Endothelial cell (in vitro differentiated cells): Measurements from ENCODE around the gene SORCS2. TPM values are rescaled to one million over a fixed set of nuclear protein-coding genes. Genes with fewer than 3 reads are reported as not detected.

Source experiments
- DNase-seq: peaks from one replicate; pipeline ENCODE4 v3.0.0; 2021; ENCODE audit warnings: low spot score
- H3K27ac Mint-ChIP-seq: one replicate; pipeline ENCODE4 v1.8.0; 2021; ENCODE audit warnings: mixed read lengths, inconsistent platforms; ENCODE audit not compliant: unreplicated experiment
- H3K27me3 Mint-ChIP-seq: one replicate; pipeline ENCODE4 v1.8.0; 2021; ENCODE audit warnings: mild to moderate bottlenecking, moderate library complexity, mixed read lengths, inconsistent platforms; ENCODE audit not compliant: unreplicated experiment
- H3K36me3 Mint-ChIP-seq: one replicate; pipeline ENCODE4 v1.8.0; 2021; ENCODE audit warnings: mild to moderate bottlenecking, low read depth, mixed read lengths, inconsistent platforms; ENCODE audit not compliant: unreplicated experiment
- H3K4me1 Mint-ChIP-seq: one replicate; pipeline ENCODE4 v1.8.0; 2021; ENCODE audit warnings: mild to moderate bottlenecking, mixed read lengths, inconsistent platforms; ENCODE audit not compliant: unreplicated experiment
- H3K4me3 Mint-ChIP-seq: one replicate; pipeline ENCODE4 v1.8.0; 2021; ENCODE audit warnings: mild to moderate bottlenecking, mixed read lengths, inconsistent platforms; ENCODE audit not compliant: unreplicated experiment
- H3K9me3 Mint-ChIP-seq: one replicate; pipeline ENCODE4 v1.8.0; 2021; ENCODE audit warnings: mixed read lengths, inconsistent platforms; ENCODE audit not compliant: unreplicated experiment
- total RNA-seq: library from RNA; stranded (reverse); fragmentation: NEBNext Ultra II Directional; extraction: Animal tissue kit (Norgen Biotek cat#: 25700); gene quantifications from one replicate; pipeline ENCODE4 v1.2.1, GENCODE V29; 2021; ENCODE audit not compliant: unreplicated experiment
- TF ChIP-seq, protein P1 (sequence below): fragments of 200-600 bp; sonication (generic); IDR thresholded peaks from one replicate; pipeline ENCODE4 v1.5.0; 2021; ENCODE audit warnings: antibody characterized with exemption; ENCODE audit not compliant: unreplicated experiment

SORCS2 gene
- total RNA-seq, 1 donor from 2014 or later, result 1.3 TPM

DNA sequence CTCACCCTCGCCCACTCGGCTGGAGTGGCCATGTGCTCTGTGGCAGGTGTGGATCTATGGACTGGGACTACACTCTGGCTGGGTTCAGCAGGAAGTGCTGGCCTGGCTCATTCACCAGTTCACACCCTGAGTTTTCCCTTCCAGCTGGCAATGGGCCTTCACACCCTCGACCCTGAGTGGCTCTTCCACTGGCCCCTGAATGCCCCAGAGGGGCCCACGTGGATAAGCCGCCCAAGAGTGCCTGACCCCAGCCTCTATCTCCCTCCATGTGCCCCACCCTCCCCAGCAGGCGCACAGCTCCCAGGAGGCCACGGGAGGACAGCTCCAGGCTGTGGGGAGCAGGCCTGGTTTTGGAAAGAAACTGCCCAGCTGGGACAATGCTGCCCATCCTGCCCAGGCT is 513.3 kb downstream of the SORCS2 start:
- Mint-ChIP-seq H3K27ac (no peak overlapping the region), H3K27me3 (peaks cover 9% of the 10 kb centered on the region), H3K4me3 (no peak overlapping the region), H3K36me3 (no peaks in the 10 kb centered on the region), H3K9me3 (no peaks in the 10 kb centered on the region), H3K4me1 (peaks cover 4% of the 10 kb centered on the region)
- TF ChIP-seq, protein P1, sequence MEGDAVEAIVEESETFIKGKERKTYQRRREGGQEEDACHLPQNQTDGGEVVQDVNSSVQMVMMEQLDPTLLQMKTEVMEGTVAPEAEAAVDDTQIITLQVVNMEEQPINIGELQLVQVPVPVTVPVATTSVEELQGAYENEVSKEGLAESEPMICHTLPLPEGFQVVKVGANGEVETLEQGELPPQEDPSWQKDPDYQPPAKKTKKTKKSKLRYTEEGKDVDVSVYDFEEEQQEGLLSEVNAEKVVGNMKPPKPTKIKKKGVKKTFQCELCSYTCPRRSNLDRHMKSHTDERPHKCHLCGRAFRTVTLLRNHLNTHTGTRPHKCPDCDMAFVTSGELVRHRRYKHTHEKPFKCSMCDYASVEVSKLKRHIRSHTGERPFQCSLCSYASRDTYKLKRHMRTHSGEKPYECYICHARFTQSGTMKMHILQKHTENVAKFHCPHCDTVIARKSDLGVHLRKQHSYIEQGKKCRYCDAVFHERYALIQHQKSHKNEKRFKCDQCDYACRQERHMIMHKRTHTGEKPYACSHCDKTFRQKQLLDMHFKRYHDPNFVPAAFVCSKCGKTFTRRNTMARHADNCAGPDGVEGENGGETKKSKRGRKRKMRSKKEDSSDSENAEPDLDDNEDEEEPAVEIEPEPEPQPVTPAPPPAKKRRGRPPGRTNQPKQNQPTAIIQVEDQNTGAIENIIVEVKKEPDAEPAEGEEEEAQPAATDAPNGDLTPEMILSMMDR, result no peak
- no peak for DNase-seq

DNA sequence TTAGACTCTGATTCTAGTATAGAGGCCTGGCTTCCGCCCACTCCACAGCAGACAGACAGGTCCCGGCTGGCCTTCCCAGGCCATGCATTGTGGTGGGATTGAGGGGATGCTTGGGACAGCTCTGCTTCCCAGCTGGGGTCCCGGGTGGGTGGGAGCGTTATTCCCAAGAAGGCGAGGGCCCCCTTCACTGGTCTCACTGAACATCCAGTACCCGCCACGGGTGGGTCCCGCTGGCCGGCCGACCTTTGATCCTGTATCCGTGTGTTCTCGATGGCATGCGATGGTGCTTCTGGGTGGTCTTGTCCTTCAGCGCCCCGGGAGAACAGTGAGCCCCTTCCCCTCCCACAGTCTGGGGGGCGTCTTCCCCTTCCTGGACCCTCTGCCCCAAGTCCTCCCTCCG is 515.9 kb downstream of the SORCS2 start:
- no peak overlapping the region for H3K27ac Mint-ChIP-seq
- no peak for DNase-seq
- H3K27me3 Mint-ChIP-seq, result peaks cover 9% of the 10 kb centered on the region
- TF ChIP-seq, protein P1, result no peak
- H3K36me3 Mint-ChIP-seq, result no peaks in the 10 kb centered on the region
- H3K4me1 Mint-ChIP-seq, result no peaks in the 10 kb centered on the region
- no peak overlapping the region for H3K4me3 Mint-ChIP-seq
- H3K9me3 Mint-ChIP-seq, result no peaks in the 10 kb centered on the region

DNA sequence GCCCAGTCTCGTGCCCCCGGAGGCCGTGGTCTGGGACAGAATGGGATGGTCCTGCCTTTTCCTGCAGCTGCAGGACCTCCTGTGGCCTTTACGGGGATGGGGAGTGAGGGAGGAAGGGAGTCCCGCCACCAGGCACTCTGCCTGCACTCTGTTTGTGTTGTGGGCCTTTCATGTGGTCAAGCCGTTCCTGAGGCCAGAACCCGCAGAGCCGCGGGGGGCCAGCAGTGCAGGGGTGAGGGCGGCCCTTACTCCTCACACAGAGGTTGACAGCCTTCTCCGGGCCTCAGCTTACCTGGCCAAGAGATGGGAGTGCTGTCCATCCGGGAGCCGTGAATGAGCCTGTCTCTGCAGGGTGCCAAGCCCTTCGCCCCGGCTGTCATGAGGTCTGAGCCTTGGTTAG is 516.6 kb downstream of the SORCS2 start:
- Mint-ChIP-seq H3K27me3 (peaks cover 9% of the 10 kb centered on the region), H3K9me3 (no peaks in the 10 kb centered on the region), H3K27ac (no peak overlapping the region), H3K36me3 (no peaks in the 10 kb centered on the region), H3K4me3 (no peak overlapping the region), H3K4me1 (no peaks in the 10 kb centered on the region)
- no peak for DNase-seq
- TF ChIP-seq, protein P1, result no peak

DNA sequence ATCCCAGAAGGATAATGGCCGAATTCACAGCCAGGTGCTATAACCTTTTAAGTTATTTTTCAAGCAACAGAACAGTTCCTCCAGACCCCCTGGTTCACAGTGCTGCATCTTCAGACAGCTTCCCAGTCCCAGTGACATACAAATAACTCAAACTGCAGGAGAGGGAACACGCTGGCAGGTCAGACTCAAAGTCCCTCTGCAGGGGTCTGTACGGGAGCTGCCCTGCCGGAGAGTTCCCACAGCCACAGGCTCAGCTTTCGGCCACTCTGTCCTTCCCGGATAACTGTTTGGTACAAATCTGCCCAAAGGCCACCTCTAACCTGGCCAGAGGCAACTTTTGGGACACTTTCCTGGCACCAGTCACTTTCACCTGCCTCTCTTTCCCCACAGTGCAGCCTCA is 517.1 kb downstream of the SORCS2 start:
- Mint-ChIP-seq H3K27ac (no peak overlapping the region), H3K4me3 (no peak overlapping the region), H3K27me3 (peaks cover 9% of the 10 kb centered on the region), H3K36me3 (no peaks in the 10 kb centered on the region), H3K9me3 (no peaks in the 10 kb centered on the region), H3K4me1 (no peaks in the 10 kb centered on the region)
- TF ChIP-seq, protein P1, result no peak
- no peak for DNase-seq

DNA sequence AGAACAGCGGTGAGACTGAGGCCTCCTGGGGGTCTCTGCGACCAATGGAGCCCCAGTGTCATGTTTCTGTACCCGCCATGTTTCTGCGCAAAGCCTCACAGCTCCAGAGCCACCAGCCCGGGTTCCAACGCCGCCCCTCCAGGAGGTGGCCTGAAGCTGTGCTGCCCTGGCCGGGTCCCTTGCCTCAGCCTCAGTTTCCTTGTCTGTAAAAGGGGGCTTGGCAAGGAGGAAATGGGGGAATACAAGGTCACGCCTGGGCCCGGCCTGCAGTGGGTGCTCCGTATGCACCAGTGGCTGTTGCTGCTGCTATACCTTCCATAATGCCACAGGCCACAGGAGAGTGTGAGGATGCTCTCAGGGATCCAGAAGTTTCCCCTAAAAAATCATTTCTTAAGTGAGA is 517.8 kb downstream of the SORCS2 start:
- Mint-ChIP-seq H3K9me3 (no peaks in the 10 kb centered on the region), H3K27ac (no peak overlapping the region), H3K4me1 (no peaks in the 10 kb centered on the region), H3K27me3 (peaks cover 11% of the 10 kb centered on the region), H3K4me3 (no peak overlapping the region), H3K36me3 (peaks cover 4% of the 10 kb centered on the region)
- TF ChIP-seq, protein P1, result no peak
- no peak for DNase-seq
